HEK293 (cell line): Measurements from ENCODE around the gene ZNF730.

Source experiments
- CTCF ChIA-PET: fragments of 350-600 bp; formaldehyde crosslinking; extraction: SDS; loops from one replicate; lab custom pipeline; 2021; ENCODE audit warnings: antibody characterized with exemption; lab: Yijun Ruan, JAX
- POLR2A ChIA-PET: fragments of 300-600 bp; formaldehyde crosslinking; extraction: SDS; loops from one replicate; lab custom pipeline; 2020; ENCODE audit warnings: antibody characterized with exemption, inconsistent platforms; lab: Yijun Ruan, JAX
- H3K27ac ChIP-seq: fragments of 200-500 bp; sonication (Bioruptor generic); 2 replicates; pipeline ENCODE4 v1.5.1; 2014; ENCODE audit warnings: low read depth, low read length, control low read depth, inconsistent platforms; ENCODE audit errors: extremely low read depth
- H3K36me3 ChIP-seq, 2 experiments: fragments of 200-500 bp in 1 of 2; sonication (Bioruptor generic) in 1 of 2; 1 replicate in 1 of 2; 2 replicates in 1 of 2; pipeline ENCODE4 v1.5.1; 2014 to 2017; ENCODE audit warnings: inconsistent platforms in 2 of 2, low read length in 2 of 2; ENCODE audit not compliant: control insufficient read depth in 2 of 2, insufficient read depth in 1 of 2
- H3K4me1 ChIP-seq: fragments of 200-500 bp; sonication (Bioruptor generic); 2 replicates; pipeline ENCODE4 v1.5.1; 2014; ENCODE audit warnings: mild to moderate bottlenecking, low read length, inconsistent platforms; ENCODE audit not compliant: control insufficient read depth, insufficient read depth
- H3K4me3 ChIP-seq: 2 replicates; pipeline ENCODE4 v1.5.1; 2011; ENCODE audit warnings: low read depth, mild to moderate bottlenecking, control low read depth, low read length, moderate library complexity
- H3K9me3 ChIP-seq: fragments of 200-500 bp; sonication (Bioruptor generic); 2 replicates; pipeline ENCODE4 v1.5.1; 2014; ENCODE audit warnings: low read depth, low read length, inconsistent platforms; ENCODE audit not compliant: control insufficient read depth, insufficient read depth
- CTCF ChIP-seq: fragments of 450-650 bp; formaldehyde crosslinking; IDR thresholded peaks from 2 replicates; pipeline ENCODE4 v1.5.1; 2016; ENCODE audit warnings: missing biosample characterization, missing genetic modification characterization
- PRDM2 ChIP-seq: fragments of 450-650 bp; formaldehyde crosslinking; IDR thresholded peaks from 2 replicates; pipeline ENCODE4 v1.5.1; 2016; ENCODE audit warnings: missing biosample characterization, missing genetic modification characterization, borderline replicate concordance
- PRDM4 ChIP-seq: fragments of 450-650 bp; formaldehyde crosslinking; IDR thresholded peaks from 2 replicates; pipeline ENCODE4 v1.5.1; 2017; ENCODE audit warnings: missing biosample characterization, missing genetic modification characterization
- RBAK ChIP-seq: fragments of 450-650 bp; formaldehyde crosslinking; IDR thresholded peaks from 2 replicates; pipeline ENCODE4 v1.5.1; 2016; ENCODE audit warnings: missing biosample characterization, missing genetic modification characterization
- REPIN1 ChIP-seq: fragments of 450-650 bp; formaldehyde crosslinking; IDR thresholded peaks from 2 replicates; pipeline ENCODE4 v1.5.1; 2017; ENCODE audit warnings: missing biosample characterization, missing genetic modification characterization, low read depth
- ZNF121 ChIP-seq: fragments of 450-650 bp; formaldehyde crosslinking; IDR thresholded peaks from 2 replicates; pipeline ENCODE4 v1.5.1; 2016; ENCODE audit warnings: missing biosample characterization, missing genetic modification characterization
- ZNF133 ChIP-seq: fragments of 450-650 bp; formaldehyde crosslinking; IDR thresholded peaks from 2 replicates; pipeline ENCODE4 v1.5.1; 2016; ENCODE audit warnings: missing biosample characterization, missing genetic modification characterization
- ZNF174 ChIP-seq: fragments of 450-650 bp; formaldehyde crosslinking; IDR thresholded peaks from 2 replicates; pipeline ENCODE4 v1.5.0; 2017; ENCODE audit warnings: missing biosample characterization, mild to moderate bottlenecking, missing genetic modification characterization
- ZNF18 ChIP-seq: fragments of 450-650 bp; formaldehyde crosslinking; IDR thresholded peaks from 2 replicates; pipeline ENCODE4 v1.5.1; 2016; ENCODE audit warnings: missing biosample characterization, missing genetic modification characterization
- ZNF19 ChIP-seq: fragments of 450-650 bp; formaldehyde crosslinking; IDR thresholded peaks from 2 replicates; pipeline ENCODE4; 2016; ENCODE audit warnings: missing biosample characterization, missing genetic modification characterization, low read depth
- ZNF24 ChIP-seq: fragments of 450-650 bp; formaldehyde crosslinking; IDR thresholded peaks from 2 replicates; pipeline ENCODE4 v1.5.1; 2016; ENCODE audit warnings: missing biosample characterization, missing genetic modification characterization
- ZNF350 ChIP-seq: fragments of 450-650 bp; formaldehyde crosslinking; IDR thresholded peaks from 2 replicates; pipeline ENCODE4 v1.5.0; 2017; ENCODE audit warnings: missing biosample characterization, mild to moderate bottlenecking, missing genetic modification characterization
- ZNF404 ChIP-seq: fragments of 450-650 bp; formaldehyde crosslinking; IDR thresholded peaks from 2 replicates; pipeline ENCODE4 v1.5.1; 2017; ENCODE audit warnings: missing biosample characterization, missing genetic modification characterization
- ZNF423 ChIP-seq: fragments of 450-650 bp; formaldehyde crosslinking; IDR thresholded peaks from 2 replicates; pipeline ENCODE4 v1.5.1; 2016; ENCODE audit warnings: missing biosample characterization, missing genetic modification characterization
- ZNF426 ChIP-seq: fragments of 450-650 bp; formaldehyde crosslinking; IDR thresholded peaks from 2 replicates; pipeline ENCODE4 v1.5.1; 2017; ENCODE audit warnings: missing biosample characterization, missing genetic modification characterization, mild to moderate bottlenecking, inconsistent platforms, moderate library complexity
- ZNF510 ChIP-seq: fragments of 450-650 bp; formaldehyde crosslinking; IDR thresholded peaks from 2 replicates; pipeline ENCODE4 v1.5.1; 2018; ENCODE audit warnings: mild to moderate bottlenecking, missing genetic modification characterization, missing biosample characterization; ENCODE audit not compliant: insufficient replicate concordance
- ZNF530 ChIP-seq: fragments of 450-650 bp; formaldehyde crosslinking; IDR thresholded peaks from 2 replicates; pipeline ENCODE4 v1.5.1; 2016; ENCODE audit warnings: low read depth, missing biosample characterization, missing genetic modification characterization
- ZNF580 ChIP-seq: fragments of 450-650 bp; formaldehyde crosslinking; IDR thresholded peaks from 2 replicates; pipeline ENCODE4 v1.5.1; 2016; ENCODE audit warnings: missing biosample characterization, missing genetic modification characterization
- ZNF610 ChIP-seq: fragments of 450-650 bp; formaldehyde crosslinking; IDR thresholded peaks from 2 replicates; pipeline ENCODE4 v1.5.1; 2016; ENCODE audit warnings: missing biosample characterization, missing genetic modification characterization, borderline replicate concordance
- ZNF701 ChIP-seq: fragments of 450-650 bp; formaldehyde crosslinking; IDR thresholded peaks from 2 replicates; pipeline ENCODE4 v1.5.1; 2016; ENCODE audit warnings: missing biosample characterization, missing genetic modification characterization
- ZSCAN30 ChIP-seq: fragments of 450-650 bp; IDR thresholded peaks from 2 replicates; pipeline ENCODE4 v1.5.1; 2018; ENCODE audit warnings: missing biosample characterization, mild to moderate bottlenecking, missing genetic modification characterization, moderate library complexity
- ZSCAN5A ChIP-seq: fragments of 450-650 bp; formaldehyde crosslinking; IDR thresholded peaks from 2 replicates; pipeline ENCODE4 v1.5.1; 2016; ENCODE audit warnings: missing biosample characterization, missing genetic modification characterization

ZNF730 gene

GRCh38 chr19:23183251-23183650, 66.4 kb downstream of the ZNF730 start:
- ChIA-PET CTCF (no interaction called here), POLR2A (no interaction called here)
- Histone ChIP-seq H3K27ac (no peak overlapping the region), H3K9me3 (no peaks in the 10 kb centered on the region), H3K36me3 (no peaks in the 10 kb centered on the region), H3K4me1 (no peaks in the 10 kb centered on the region), H3K4me3 (no peak overlapping the region)
- TF ChIP-seq ZNF133 (tag by site-specific recombination): no peak
- no peak for TF ChIP-seq ZNF701 (tag by site-specific recombination)
- no peak for TF ChIP-seq ZSCAN5A (tag by site-specific recombination)
- no peak for TF ChIP-seq ZNF530 (tag by site-specific recombination)
- TF ChIP-seq ZNF426 (tag by site-specific recombination): no peak

GRCh38 chr19:23190341-23190740, 73.5 kb downstream of the ZNF730 start:
- H3K4me1 ChIP-seq: no peaks in the 10 kb centered on the region
- H3K27ac ChIP-seq: no peak overlapping the region
- H3K36me3 ChIP-seq: no peaks in the 10 kb centered on the region
- ChIA-PET POLR2A (no interaction called here), CTCF (interaction anchor here (0.6 kb wide), 1 partner anchor 855 kb away, joined by 3 read pairs; no protein-coding TSS in a partner anchor)
- H3K4me3 ChIP-seq: no peak overlapping the region
- H3K9me3 ChIP-seq: no peaks in the 10 kb centered on the region
- TF ChIP-seq RBAK (no peak), PRDM4 (tag by site-specific recombination) (no peak), ZNF174 (tag by site-specific recombination) (no peak), ZNF350 (tag by site-specific recombination) (no peak), ZNF580 (tag by site-specific recombination) (no peak), ZNF18 (tag by site-specific recombination) (no peak), ZNF24 (no peak), ZNF423 (no peak), PRDM2 (tag by site-specific recombination) (no peak), ZNF121 (tag by site-specific recombination) (no peak), ZNF404 (tag by site-specific recombination) (no peak), CTCF (tag by site-specific recombination) (no peak), ZSCAN30 (tag by site-specific recombination) (no peak), ZNF19 (no peak), ZNF510 (tag by site-specific recombination) (no peak), ZNF610 (no peak), REPIN1 (no peak)
